Cardiac muscle cell (in vitro differentiated cells and primary cell): ENCODE data around the gene MACROH2A2. TPM values are rescaled to one million over a fixed set of nuclear protein-coding genes. Genes with fewer than 3 reads are reported as not detected.
"Not testable (repeated sequence)": the region's sequence is repeated elsewhere in the genome, so short reads cannot be mapped to it uniquely, and the experiment has no call there.

Source experiments
- DNase-seq, 2 donors: peaks; one replicate each; pipeline versions ENCODE4 v3.0.0 to v3.0.0-alpha.2; 2010 to 2017; ENCODE audit warnings: low read depth in 1 of 2, low spot score in 1 of 2
- H3K27ac ChIP-seq: fragments of 200-600 bp; sonication (generic); 2 replicates; pipeline ENCODE4 v1.5.1; 2016
- H3K27me3 ChIP-seq: fragments of 200-600 bp; sonication (generic); 2 replicates; pipeline ENCODE4 v1.6.0; 2016; ENCODE audit warnings: control low read depth
- H3K36me3 ChIP-seq: fragments of 200-600 bp; sonication (generic); 2 replicates; pipeline ENCODE4 v1.5.1; 2016; ENCODE audit warnings: control low read depth
- H3K4me1 ChIP-seq: fragments of 200-600 bp; sonication (generic); 2 replicates; pipeline ENCODE4 v1.8.1; 2017; ENCODE audit warnings: low read depth, mild to moderate bottlenecking, mixed run types
- H3K4me3 ChIP-seq: fragments of 200-600 bp; sonication (generic); 2 replicates; pipeline ENCODE4 v1.5.1; 2016; ENCODE audit warnings: mild to moderate bottlenecking
- H3K9me3 ChIP-seq: fragments of 200-600 bp; sonication (generic); 2 replicates; pipeline ENCODE4 v1.5.1; 2017; ENCODE audit warnings: low read depth, mild to moderate bottlenecking, control low read depth
- CTCF ChIP-seq: IDR thresholded peaks from 2 replicates; pipeline ENCODE4 v1.5.1; 2012; ENCODE audit warnings: low read depth, mild to moderate bottlenecking, low read length
- polyA plus RNA-seq: library from polyadenylated mRNA; unstranded; fragments of >200 nt; fragmentation: Nextera tagmentation; extraction: Ambion mirVana; gene quantifications from 2 replicates; pipeline ENCODE4 v1.2.1, GENCODE V29; 2016
- total RNA-seq: library from RNA; depleted of rRNA; stranded (reverse); fragments of >200 nt; gene quantifications from 2 replicates; pipeline ENCODE4 v1.2.3, GENCODE V29; 2016

Gene MACROH2A2
- total and polyA plus RNA-seq, 2 experiments from 2014 or later, result 142 to 161 TPM

GRCh38 chr10:70155255-70155838 lies 102.7 kb downstream of the MACROH2A2 start:
- TF ChIP-seq CTCF, result no peak
- Histone ChIP-seq H3K27ac (no peak overlapping the region), H3K9me3 (no peaks in the 10 kb centered on the region), H3K4me3 (no peak overlapping the region), H3K27me3 (no peaks in the 10 kb centered on the region), H3K4me1 (no peaks in the 10 kb centered on the region), H3K36me3 (peaks cover 53% of the 10 kb centered on the region)
- peak in 1 of 2 donors; percentile 29 for DNase-seq

- H3K27me3 ChIP-seq, result no peaks in the 10 kb centered on the region
- peaks cover 45% of the 10 kb centered on the region for H3K36me3 ChIP-seq
- H3K27ac ChIP-seq, result peak overlapping the region; percentile 40
- peak in 1 of 2 donors; percentile 48 for DNase-seq
- H3K9me3 ChIP-seq, result no peaks in the 10 kb centered on the region
- TF ChIP-seq CTCF, result no peak
- no peak overlapping the region for H3K4me3 ChIP-seq
- H3K4me1 ChIP-seq, result peaks cover 5% of the 10 kb centered on the region
Observed at GRCh38 chr10:70158113-70158512, 105.5 kb downstream of the MACROH2A2 start.

GRCh38 chr10:70159366-70159765 lies 106.7 kb downstream of the MACROH2A2 start:
- H3K27ac ChIP-seq, H3K9me3 ChIP-seq, H3K4me3 ChIP-seq, DNase-seq, H3K27me3 ChIP-seq, H3K4me1 ChIP-seq: not testable (repeated sequence)
- H3K36me3 ChIP-seq, result peaks cover 35% of the 10 kb centered on the region

- no peaks in the 10 kb centered on the region for H3K27me3 ChIP-seq
- peaks cover 9% of the 10 kb centered on the region for H3K4me1 ChIP-seq
- H3K36me3 ChIP-seq, result peaks cover 28% of the 10 kb centered on the region
- no peak for DNase-seq
- H3K4me3 ChIP-seq, result no peak overlapping the region
- no peak for TF ChIP-seq CTCF
- H3K27ac ChIP-seq, result no peak overlapping the region
- no peaks in the 10 kb centered on the region for H3K9me3 ChIP-seq
Observed at GRCh38 chr10:70160798-70161197, 108.2 kb downstream of the MACROH2A2 start.

Other genes with a start within 250 kb of the MACROH2A2 start
- 4.9 and 5.4 TPM in 2 replicates for gene AIFM2, start 80.0 kb downstream of the MACROH2A2 start, total RNA-seq
- 6.6 and 9.3 TPM in 2 replicates for gene AIFM2, start 80.0 kb downstream of the MACROH2A2 start, polyA plus RNA-seq
- gene TYSND1, start 93.9 kb downstream of the MACROH2A2 start, total RNA-seq, result 16.6 and 28.8 TPM in 2 replicates
- 19.0 and 20.4 TPM in 2 replicates for gene TYSND1, start 93.9 kb downstream of the MACROH2A2 start, polyA plus RNA-seq
- 63.6 and 70.3 TPM in 2 replicates for gene SAR1A, start 117.7 kb downstream of the MACROH2A2 start, total RNA-seq
- 77.8 and 86.0 TPM in 2 replicates for gene SAR1A, start 117.7 kb downstream of the MACROH2A2 start, polyA plus RNA-seq
- 44.9 and 54.3 TPM in 2 replicates for gene PPA1, start 180.6 kb downstream of the MACROH2A2 start, total RNA-seq
- gene PPA1, start 180.6 kb downstream of the MACROH2A2 start, polyA plus RNA-seq, result 75.2 and 86.0 TPM in 2 replicates
- gene NPFFR1, start 231.2 kb downstream of the MACROH2A2 start, total RNA-seq, result not detected in 2 replicates
- 0.06 TPM in 1 of 2 replicates, not detected in the other for gene NPFFR1, start 231.2 kb downstream of the MACROH2A2 start, polyA plus RNA-seq